GM12891 (cell line): ENCODE results near the gene NTNG1.

Experiments used
- PAX5 ChIP-seq: IDR thresholded peaks from 2 replicates; pipeline ENCODE4 v1.6.1; 2011; ENCODE audit warnings: low read length, moderate library complexity, mild to moderate bottlenecking; ENCODE audit not compliant: insufficient read depth, severe bottlenecking
- POLR2A ChIP-seq: IDR thresholded peaks from 2 replicates; pipeline ENCODE4 v1.6.1; 2011; ENCODE audit warnings: low read depth, low read length, control low read depth
- POU2F2 ChIP-seq: IDR thresholded peaks from 2 replicates; pipeline ENCODE4 v1.6.1; 2011; ENCODE audit warnings: low read depth, mild to moderate bottlenecking, control low read depth, low read length, moderate library complexity
- TAF1 ChIP-seq: IDR thresholded peaks from 2 replicates; pipeline ENCODE4 v1.6.1; 2011; ENCODE audit warnings: low read depth, low read length, control low read depth

GRCh38 chr1:107198561-107198960 lies 57.7 kb downstream of the NTNG1 start:
- no peak for TF ChIP-seq POLR2A
- no peak for TF ChIP-seq TAF1
- no peak for TF ChIP-seq PAX5
- no peak for TF ChIP-seq POU2F2
